Embryonic facial prominence (tissue), 1 donor: Measurements from ENCODE around the gene GSTM3.
"Not testable (repeated sequence)": the region's sequence is repeated elsewhere in the genome, so short reads cannot be mapped to it uniquely, and the experiment has no call there.

Source experiments
- DNase-seq: peaks from one replicate; pipeline ENCODE4 v3.0.0-alpha.2; 2016; ENCODE audit errors: extremely low spot score

GSTM3 gene

GRCh38 chr1:109697861-109698260 lies 43.0 kb downstream of the GSTM3 start:
- not testable (repeated sequence) for DNase-seq

GRCh38 chr1:109697066-109697465 lies 43.8 kb downstream of the GSTM3 start:
- no peak for DNase-seq

GRCh38 chr1:109695138-109695537 lies 45.7 kb downstream of the GSTM3 start:
- not testable (repeated sequence) for DNase-seq

- DNase-seq = not testable (repeated sequence)
These were observed 46.4 kb downstream of the GSTM3 start for GRCh38 chr1:109694400-109694799.

- no peak for DNase-seq
These were observed 49.1 kb downstream of the GSTM3 start for GRCh38 chr1:109691759-109692158.

- no peak for DNase-seq
These were observed 50.9 kb downstream of the GSTM3 start for GRCh38 chr1:109689844-109690405.

GRCh38 chr1:109687641-109688499 lies 53.0 kb downstream of the GSTM3 start, which contains the start of gene GSTM1:
TSS of gene GSTM1 (plus strand) at chr1:109687817. CDS start at chr1:109687874, 57 bp downstream.
- peak; percentile 18 for DNase-seq

GRCh38 chr1:109687109-109687508 lies 53.7 kb downstream of the GSTM3 start:
- DNase-seq = not testable (repeated sequence)

GRCh38 chr1:109685890-109686289 lies 54.9 kb downstream of the GSTM3 start:
- DNase-seq = not testable (repeated sequence)

GRCh38 chr1:109685399-109685798 lies 55.4 kb downstream of the GSTM3 start:
- DNase-seq = not testable (repeated sequence)

- not testable (repeated sequence) for DNase-seq
These were observed 56.1 kb downstream of the GSTM3 start for GRCh38 chr1:109684777-109685176.
